GM11168 (cell line): ENCODE results near the gene SVIL.
"Not testable (repeated sequence)": the region's sequence is repeated elsewhere in the genome, so short reads cannot be mapped to it uniquely, and the experiment has no call there.

Source experiments
- in situ Hi-C: fragments of 300-500 bp; cut with MboI; formaldehyde crosslinking; loops from one replicate; pipeline ENCODE4 v1.12.0; 2022; ENCODE audit warnings: low sequenced_read_pairs; ENCODE audit not compliant: unreplicated experiment

Gene SVIL

GRCh38 chr10:29479081-29479925 is 155.5 kb downstream of the SVIL start:
- in situ Hi-C loops: no loop called here

GRCh38 chr10:29473406-29474100 is 161.2 kb downstream of the SVIL start:
- in situ Hi-C loops: no loop called here

GRCh38 chr10:29473087-29473356 is 161.7 kb downstream of the SVIL start:
- in situ Hi-C loops: no loop called here

- in situ Hi-C loops: no loop called here
Observed at GRCh38 chr10:29472301-29473086, 162.3 kb downstream of the SVIL start.

GRCh38 chr10:29471544-29471859 is 163.3 kb downstream of the SVIL start:
- in situ Hi-C loops: no loop called here

GRCh38 chr10:29470843-29471543 is 163.8 kb downstream of the SVIL start:
- in situ Hi-C loops: no loop called here

GRCh38 chr10:29470355-29470705 is 164.4 kb downstream of the SVIL start:
- in situ Hi-C loops: no loop called here

GRCh38 chr10:29469481-29470354 is 165.1 kb downstream of the SVIL start:
- in situ Hi-C loops: no loop called here

GRCh38 chr10:29465384-29465783 is 169.4 kb downstream of the SVIL start:
- in situ Hi-C loops: no loop called here

GRCh38 chr10:29464671-29465171 is 170.1 kb downstream of the SVIL start:
- in situ Hi-C loops: not testable (repeated sequence)

GRCh38 chr10:29461042-29461441 is 173.7 kb downstream of the SVIL start:
- in situ Hi-C loops: no loop called here

GRCh38 chr10:29458190-29458589 is 176.6 kb downstream of the SVIL start:
- in situ Hi-C loops: not testable (repeated sequence)

GRCh38 chr10:29455095-29455494 is 179.7 kb downstream of the SVIL start:
- in situ Hi-C loops: no loop called here

- in situ Hi-C loops: no loop called here
Observed at GRCh38 chr10:29454250-29454649, 180.5 kb downstream of the SVIL start.

GRCh38 chr10:29452546-29452945 is 182.2 kb downstream of the SVIL start:
- in situ Hi-C loops: no loop called here

GRCh38 chr10:29451946-29452345 is 182.8 kb downstream of the SVIL start:
- in situ Hi-C loops: no loop called here

- in situ Hi-C loops: no loop called here
Observed at GRCh38 chr10:29450405-29450804, 184.4 kb downstream of the SVIL start.

GRCh38 chr10:29448756-29449592 is 185.8 kb downstream of the SVIL start:
- in situ Hi-C loops: not testable (repeated sequence)

GRCh38 chr10:29448125-29448524 is 186.6 kb downstream of the SVIL start:
- in situ Hi-C loops: no loop called here
